Endothelial cell (in vitro differentiated cells): ENCODE data around the gene CSNK1A1. TPM values are rescaled to one million over a fixed set of nuclear protein-coding genes. Genes with fewer than 3 reads are reported as not detected.
"Not testable (repeated sequence)": the region's sequence is repeated elsewhere in the genome, so short reads cannot be mapped to it uniquely, and the experiment has no call there.

Experiments
- DNase-seq: peaks from one replicate; pipeline ENCODE4 v3.0.0; 2021; ENCODE audit warnings: low spot score
- H3K27ac Mint-ChIP-seq: one replicate; pipeline ENCODE4 v1.8.0; 2021; ENCODE audit warnings: mixed read lengths, inconsistent platforms; ENCODE audit not compliant: unreplicated experiment
- H3K27me3 Mint-ChIP-seq: one replicate; pipeline ENCODE4 v1.8.0; 2021; ENCODE audit warnings: mild to moderate bottlenecking, moderate library complexity, mixed read lengths, inconsistent platforms; ENCODE audit not compliant: unreplicated experiment
- H3K36me3 Mint-ChIP-seq: one replicate; pipeline ENCODE4 v1.8.0; 2021; ENCODE audit warnings: mild to moderate bottlenecking, low read depth, mixed read lengths, inconsistent platforms; ENCODE audit not compliant: unreplicated experiment
- H3K4me1 Mint-ChIP-seq: one replicate; pipeline ENCODE4 v1.8.0; 2021; ENCODE audit warnings: mild to moderate bottlenecking, mixed read lengths, inconsistent platforms; ENCODE audit not compliant: unreplicated experiment
- H3K4me3 Mint-ChIP-seq: one replicate; pipeline ENCODE4 v1.8.0; 2021; ENCODE audit warnings: mild to moderate bottlenecking, mixed read lengths, inconsistent platforms; ENCODE audit not compliant: unreplicated experiment
- H3K9me3 Mint-ChIP-seq: one replicate; pipeline ENCODE4 v1.8.0; 2021; ENCODE audit warnings: mixed read lengths, inconsistent platforms; ENCODE audit not compliant: unreplicated experiment
- CTCF ChIP-seq: fragments of 200-600 bp; sonication (generic); IDR thresholded peaks from one replicate; pipeline ENCODE4 v1.5.0; 2021; ENCODE audit warnings: antibody characterized with exemption; ENCODE audit not compliant: unreplicated experiment
- total RNA-seq: library from RNA; stranded (reverse); fragmentation: NEBNext Ultra II Directional; extraction: Animal tissue kit (Norgen Biotek cat#: 25700); gene quantifications from one replicate; pipeline ENCODE4 v1.2.1, GENCODE V29; 2021; ENCODE audit not compliant: unreplicated experiment

CSNK1A1 gene
- total RNA-seq, 1 donor from 2014 or later, result 242 TPM

- no peak overlapping the region for H3K27ac Mint-ChIP-seq
- TF ChIP-seq CTCF, result no peak
- no peak for DNase-seq
- peaks cover 7% of the 10 kb centered on the region for H3K4me1 Mint-ChIP-seq
- no peaks in the 10 kb centered on the region for H3K9me3 Mint-ChIP-seq
- H3K4me3 Mint-ChIP-seq, result no peak overlapping the region
- peaks cover 3% of the 10 kb centered on the region for H3K27me3 Mint-ChIP-seq
- H3K36me3 Mint-ChIP-seq, result peaks cover 4% of the 10 kb centered on the region
Measured at GRCh38 chr5:149597618-149598017, 46.4 kb upstream of the CSNK1A1 start.

GRCh38 chr5:149596712-149597111, 45.5 kb upstream of the CSNK1A1 start:
- DNase-seq, result no peak
- H3K27ac Mint-ChIP-seq, result peak overlapping the region; percentile 10
- no peak for TF ChIP-seq CTCF

GRCh38 chr5:149595105-149595504, 43.9 kb upstream of the CSNK1A1 start:
- not testable (repeated sequence) for H3K4me1 Mint-ChIP-seq, H3K9me3 Mint-ChIP-seq, H3K36me3 Mint-ChIP-seq, H3K27ac Mint-ChIP-seq, H3K27me3 Mint-ChIP-seq, DNase-seq, H3K4me3 Mint-ChIP-seq

More at GRCh38 chr5:149596712-149597111, 45.5 kb upstream of the CSNK1A1 start:
- peaks cover 7% of the 10 kb centered on the region for H3K4me1 Mint-ChIP-seq
- peaks cover 2% of the 10 kb centered on the region for H3K27me3 Mint-ChIP-seq
- H3K4me3 Mint-ChIP-seq, result no peak overlapping the region
- no peaks in the 10 kb centered on the region for H3K9me3 Mint-ChIP-seq
- peaks cover 4% of the 10 kb centered on the region for H3K36me3 Mint-ChIP-seq

GRCh38 chr5:149594206-149594895, 43.1 kb upstream of the CSNK1A1 start:
- no peak for DNase-seq
- Mint-ChIP-seq H3K36me3 (no peaks in the 10 kb centered on the region), H3K27me3 (no peaks in the 10 kb centered on the region), H3K27ac (no peak overlapping the region), H3K4me3 (no peak overlapping the region), H3K9me3 (no peaks in the 10 kb centered on the region), H3K4me1 (peaks cover 7% of the 10 kb centered on the region)
- no peak for TF ChIP-seq CTCF

GRCh38 chr5:149593370-149593769, 42.1 kb upstream of the CSNK1A1 start:
- no peaks in the 10 kb centered on the region for H3K36me3 Mint-ChIP-seq
- peaks cover 7% of the 10 kb centered on the region for H3K4me1 Mint-ChIP-seq
- H3K9me3 Mint-ChIP-seq, result no peaks in the 10 kb centered on the region
- no peak overlapping the region for H3K4me3 Mint-ChIP-seq
- H3K27ac Mint-ChIP-seq, result no peak overlapping the region
- DNase-seq, result no peak
- no peaks in the 10 kb centered on the region for H3K27me3 Mint-ChIP-seq
- no peak for TF ChIP-seq CTCF
